GM23248 (cell line): Measurements from ENCODE around the gene ATP8B3.
A peak's percentile ranks its signal among the peaks of the same experiment; 100 is the strongest.

ENCODE experiments used
- EZH2 ChIP-seq: fragments of 200-600 bp; sonication (generic); IDR thresholded peaks from 2 replicates; pipeline ENCODE4 v1.6.1; 2018; ENCODE audit warnings: antibody characterized with exemption, mild to moderate bottlenecking; ENCODE audit not compliant: insufficient read depth, poor library complexity, severe bottlenecking
- EZH2phosphoT487 ChIP-seq: fragments of 200-600 bp; sonication (generic); IDR thresholded peaks from 2 replicates; pipeline ENCODE4 v1.6.1; 2018; ENCODE audit warnings: antibody characterized with exemption, moderate library complexity, mild to moderate bottlenecking, low read depth; ENCODE audit not compliant: insufficient read depth

DNA sequence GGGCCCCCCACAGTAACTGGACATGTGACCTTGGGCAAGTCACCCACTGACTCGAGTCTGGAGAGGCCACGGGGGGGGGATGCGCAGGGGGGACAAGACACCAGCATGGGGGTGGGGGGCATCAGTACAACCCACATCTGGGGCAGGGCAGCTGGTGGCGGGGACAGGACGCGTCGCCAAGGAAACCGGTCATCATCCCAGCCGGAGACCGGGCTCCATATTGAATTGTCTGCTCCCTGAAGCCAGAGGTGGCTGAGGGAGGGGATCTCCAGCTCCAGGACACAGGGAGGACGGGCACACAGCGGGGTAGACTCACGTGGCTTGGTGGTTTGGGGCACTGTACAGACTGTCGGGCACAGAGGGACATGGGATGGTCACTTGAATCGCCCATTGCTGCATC lies 47.3 kb downstream of the ATP8B3 start:
- TF ChIP-seq EZH2 (peak; percentile 2), EZH2phosphoT487 (no peak)
